SH-SY5Y (cell line): ENCODE data around the gene SNX9.

Source experiments
- GATA2 ChIP-seq: IDR thresholded peaks from 2 replicates; pipeline ENCODE4 v1.6.1; 2011; ENCODE audit warnings: mild to moderate bottlenecking, low read depth, low read length
- GATA3 ChIP-seq: IDR thresholded peaks from 2 replicates; pipeline ENCODE4 v1.6.1; 2011; ENCODE audit warnings: low read depth, mild to moderate bottlenecking, low read length, moderate library complexity

DNA sequence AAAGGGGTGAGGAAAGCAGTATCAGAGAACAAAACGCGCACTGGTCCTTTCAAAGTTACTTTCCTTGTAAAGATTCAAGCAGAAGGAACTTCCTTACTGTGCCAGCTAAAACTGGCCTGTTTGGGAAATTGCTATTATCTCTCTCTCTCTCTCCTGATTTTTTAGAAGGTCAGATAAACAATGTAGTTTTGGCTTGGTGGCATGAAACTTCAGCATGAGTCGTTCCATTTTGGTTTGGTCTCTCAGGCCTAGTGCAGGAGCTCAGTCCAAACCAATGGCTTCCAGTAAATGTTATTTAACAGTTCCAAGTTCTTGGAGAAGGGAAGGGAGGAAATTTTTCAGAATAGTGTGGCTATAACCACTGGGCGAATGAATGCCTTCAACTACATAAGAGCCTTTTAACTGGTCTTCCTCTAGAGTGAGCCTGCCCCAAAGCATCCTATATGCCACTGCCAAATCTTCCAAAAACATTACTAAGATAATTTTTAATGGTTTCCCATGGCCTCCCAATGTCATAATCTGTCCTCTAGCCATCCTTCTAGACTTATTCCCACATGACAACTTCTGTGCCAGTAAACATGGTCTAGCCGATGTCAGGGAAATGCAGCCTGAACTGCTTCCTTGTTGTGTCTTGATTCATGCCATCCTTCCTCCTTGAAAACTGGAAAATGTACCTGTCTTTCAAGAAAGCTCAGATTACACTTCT is 9.1 kb upstream of the SNX9 start:
- TF ChIP-seq GATA2 (no peak), GATA3 (no peak)
